ENCODE measurements around the gene NFS1. TPM values are rescaled to one million over a fixed set of nuclear protein-coding genes. Genes with fewer than 3 reads are reported as not detected.
"Not testable (repeated sequence)": the region's sequence is repeated elsewhere in the genome, so short reads cannot be mapped to it uniquely, and the experiment has no call there.

NFS1 gene
- 71.8 and 75.8 TPM in 2 replicates for total RNA-seq (2014; rRNA removed)
- Bru-seq, nascent RNA = percentile 69 among the genes with signal in this experiment
- percentile 82 among the genes with signal in this experiment for BruChase-seq, experiment 1, labeled RNA remaining after a 6-hour chase
- BruChase-seq, experiment 2, labeled RNA remaining after a 2-hour chase = percentile 83 among the genes with signal in this experiment
- long read RNA-seq, transcript NFS1-204 (13 exons, 1,956 nt) = minor isoform, 5 of 105 reads
- long read RNA-seq, transcript NFS1-203 (13 exons, 3,012 nt) = major isoform, 36 of 105 reads
- long read RNA-seq, partial matches to known transcripts = 56 of 105 reads
- long read RNA-seq, other reads (novel, unspliced or antisense) = 3 of 105 reads

DNA sequence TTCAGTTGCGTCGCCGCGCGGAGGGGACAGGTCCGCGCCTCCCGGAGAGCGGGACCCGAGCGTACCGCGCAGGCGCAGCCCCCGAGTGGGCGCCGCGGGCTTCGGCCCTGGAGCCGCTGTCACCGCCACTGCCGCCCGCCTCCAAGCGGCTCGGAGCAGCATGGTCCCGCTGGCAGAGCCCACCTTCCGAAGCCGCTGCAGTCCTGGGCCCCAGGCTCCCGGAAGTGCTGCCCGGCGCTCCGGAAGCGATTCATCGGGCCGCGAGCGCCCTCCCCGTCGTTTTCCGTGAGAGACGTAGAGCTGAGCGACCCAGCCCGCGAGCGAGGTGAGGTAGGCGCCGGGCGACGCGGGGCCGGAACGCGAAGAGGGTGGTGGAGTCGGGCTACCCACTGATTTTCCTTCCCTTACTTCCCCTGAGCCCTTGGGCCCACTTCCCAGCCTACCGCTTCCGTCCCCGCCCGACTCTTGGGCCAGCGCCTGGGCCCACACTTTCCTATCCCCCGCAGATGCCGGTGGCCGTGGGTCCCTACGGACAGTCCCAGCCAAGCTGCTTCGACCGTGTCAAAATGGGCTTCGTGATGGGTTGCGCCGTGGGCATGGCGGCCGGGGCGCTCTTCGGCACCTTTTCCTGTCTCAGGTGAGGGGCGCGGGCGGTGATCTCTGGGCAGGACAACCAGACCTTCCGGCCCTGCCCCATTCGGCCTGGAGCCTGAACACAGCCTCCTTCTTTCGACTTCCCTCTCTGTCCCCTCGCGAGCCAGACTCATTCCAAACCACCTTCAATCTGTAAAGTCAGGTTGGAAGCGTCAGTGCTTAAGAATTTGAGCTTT, at the start of gene NFS1, which contains the start of gene ROMO1:
Gene NFS1 (minus strand): TSS at position 226 of the 830 bp plus-strand sequence. CDS start 64 bp downstream, at position 162.
Gene ROMO1 (plus strand): TSS at position 279 of the 830 bp plus-strand sequence. CDS start 228 bp downstream, at position 507.
- peaks cover 28% of the 10 kb centered on the region for H3K36me3 ChIP-seq (ENCODE audit: low read depth, low read length)
- CTCF ChIA-PET = no interaction called here
- intact Hi-C loops (cut with micrococcal nuclease) = loop anchor here (1.0 to 5.0 kb wide), 2 partner anchors 80 to 237 kb away; no protein-coding TSS in a partner anchor

DNA sequence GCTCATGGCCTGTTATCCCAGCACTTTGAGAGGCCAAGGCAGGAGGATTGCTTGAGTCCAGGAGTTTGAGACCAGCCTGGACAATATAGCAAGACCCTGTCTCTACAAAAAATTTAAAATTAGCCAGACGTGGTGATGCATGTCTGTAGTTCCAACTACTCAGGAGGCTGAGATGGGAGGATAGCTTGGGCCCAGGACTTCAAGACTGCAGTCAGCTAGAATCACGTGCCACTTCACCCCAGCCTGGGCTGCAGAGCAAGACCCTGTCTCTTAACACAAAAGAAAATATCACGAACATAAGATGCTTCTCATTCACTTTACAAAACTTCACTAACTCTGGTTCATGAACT, 45.3 kb upstream of the NFS1 start:
- H3K9me2 ChIP-seq (replicated peaks; ENCODE audit: low read length); CTCF ChIA-PET; H3K27ac ChIP-seq (ENCODE audit: low read length); H3K9ac ChIP-seq (ENCODE audit: low read length); H3K27me3 ChIP-seq (ENCODE audit: low read length); H2AFZ ChIP-seq (ENCODE audit: low read length); ATAC-seq; H3K9me3 ChIP-seq (ENCODE audit: low read length); DNase-seq; H3K4me3 ChIP-seq (ENCODE audit: low read length); H3K4me2 ChIP-seq (ENCODE audit: low read length); BruUV-seq (replicated peaks); intact Hi-C loops (cut with micrococcal nuclease); H3F3A ChIP-seq (ENCODE audit: low read length, unreplicated experiment): not testable (repeated sequence)
- Histone ChIP-seq H3K4me1 (ENCODE audit: insufficient read depth, low read length) (peaks cover 18% of the 10 kb centered on the region), H3K79me2 (ENCODE audit: low read length) (peaks cover 37% of the 10 kb centered on the region), H3K36me3 (ENCODE audit: low read depth, low read length) (peaks cover 19% of the 10 kb centered on the region), H4K20me1 (ENCODE audit: low read length) (peaks cover 19% of the 10 kb centered on the region)
- POLR2A ChIA-PET (ENCODE audit: unreplicated experiment) = interaction anchor here (0.6 kb wide), 2 partner anchors 25 to 140 kb away, joined by 4 to 7 read pairs; no protein-coding TSS in a partner anchor

More for the DNA sequence above, at the start of gene NFS1, which contains the start of gene ROMO1:
- Histone ChIP-seq H3K4me1 (ENCODE audit: insufficient read depth, low read length) (peaks cover 20% of the 10 kb centered on the region), H3K9me3 (ENCODE audit: low read length) (no peaks in the 10 kb centered on the region), H3K4me3 (ENCODE audit: low read length) (peak within 1 kb of the TSS; percentile 79), H3F3A (ENCODE audit: low read length, unreplicated experiment) (peaks cover 17% of the 10 kb centered on the region), H3K27ac (ENCODE audit: low read length) (peak within 1 kb of the TSS; percentile 72), H2AFZ (ENCODE audit: low read length) (peak within 1 kb of the TSS; percentile 97), H4K20me1 (ENCODE audit: low read length) (0 out of 2 replicates have a peak, but pooled peaks cover 9% of the 10 kb centered on the region), H3K27me3 (ENCODE audit: low read length) (no peaks in the 10 kb centered on the region), H3K4me2 (ENCODE audit: low read length) (peak within 1 kb of the TSS; percentile 90), H3K9me2 (replicated peaks; ENCODE audit: low read length) (no peaks in the 10 kb centered on the region), H3K79me2 (ENCODE audit: low read length) (peaks cover 59% of the 10 kb centered on the region), H3K9ac (ENCODE audit: low read length) (peak within 1 kb of the TSS; percentile 90)
- peak; percentile 81 for ATAC-seq
- BruUV-seq (replicated peaks) = TSS peak; percentile 77
- TF ChIP-seq EZH2phosphoT487 (IDR thresholded peaks at IDR 0.05; ENCODE audit: borderline replicate concordance, low read length) = no peak
- no peak; the same call in 1 of the 2 replicates for TF ChIP-seq CTCF (conservative IDR thresholded peaks at IDR 0.05; ENCODE audit: low read depth, low read length)
- no peak for TF ChIP-seq EZH2 (IDR thresholded peaks at IDR 0.05; ENCODE audit: low read length, unreplicated experiment)
- peak; percentile 89 for DNase-seq
- POLR2A ChIA-PET (ENCODE audit: unreplicated experiment) = interaction anchor here (0.5 to 0.9 kb wide), 6 partner anchors 9 to 645 kb away, joined by 3 to 9 read pairs (median 4); no protein-coding TSS in a partner anchor

Measured in PC-3 (cell line).